Stromal cell of bone marrow (primary cell): ENCODE measurements around the gene BCKDHA.
"Not testable (repeated sequence)": the region's sequence is repeated elsewhere in the genome, so short reads cannot be mapped to it uniquely, and the experiment has no call there.

ENCODE experiments used
- DNase-seq: peaks from one replicate; pipeline ENCODE4 v3.0.0-alpha.2; 2012; ENCODE audit warnings: low read depth

BCKDHA gene

GRCh38 chr19:41405776-41406175, 8.2 kb downstream of the BCKDHA start:
- no peak for DNase-seq

DNA sequence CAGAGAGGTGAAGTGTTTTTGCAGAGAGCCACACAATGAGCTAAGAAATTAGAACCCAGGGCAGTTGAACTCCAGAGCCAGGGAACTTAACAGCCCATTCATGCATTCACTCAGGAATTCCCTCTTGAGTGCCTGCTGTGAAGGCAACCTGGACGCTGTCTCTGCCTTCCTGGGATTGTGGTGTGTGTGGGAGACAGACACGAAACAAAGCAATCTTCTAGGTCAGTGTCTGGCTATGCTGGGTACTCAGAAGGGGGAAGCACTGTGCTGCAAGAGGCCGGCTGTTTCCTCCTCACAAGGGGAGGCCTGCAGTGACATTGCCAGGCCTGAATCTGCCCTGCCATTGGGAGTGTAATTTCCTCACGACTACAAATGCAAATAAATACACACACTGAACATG, 9.7 kb downstream of the BCKDHA start:
- DNase-seq, result no peak

DNA sequence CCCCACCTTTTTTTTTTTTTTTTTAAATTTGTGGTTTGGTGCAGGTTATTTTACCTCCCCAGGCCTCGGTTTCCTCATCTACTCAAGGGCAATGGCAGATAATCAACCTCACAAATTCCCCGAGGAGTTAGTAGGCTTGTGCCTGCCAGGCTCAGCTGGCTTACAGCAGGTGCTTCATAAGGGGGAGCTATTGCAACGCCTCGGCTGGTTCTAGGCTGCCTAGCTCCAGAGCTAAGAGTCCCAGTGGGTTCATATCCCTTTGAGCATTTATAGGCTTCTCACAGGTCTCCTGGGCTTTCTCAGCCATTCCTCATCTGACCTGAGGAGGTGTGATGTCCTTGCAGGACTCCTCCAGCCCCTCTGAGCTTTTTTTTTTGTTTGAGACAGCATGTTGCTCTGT, 10.6 kb downstream of the BCKDHA start:
- no peak for DNase-seq

GRCh38 chr19:41408846-41409245, 11.2 kb downstream of the BCKDHA start:
- not testable (repeated sequence) for DNase-seq

- no peak for DNase-seq
Measured at GRCh38 chr19:41409288-41409687, 11.7 kb downstream of the BCKDHA start.

DNA sequence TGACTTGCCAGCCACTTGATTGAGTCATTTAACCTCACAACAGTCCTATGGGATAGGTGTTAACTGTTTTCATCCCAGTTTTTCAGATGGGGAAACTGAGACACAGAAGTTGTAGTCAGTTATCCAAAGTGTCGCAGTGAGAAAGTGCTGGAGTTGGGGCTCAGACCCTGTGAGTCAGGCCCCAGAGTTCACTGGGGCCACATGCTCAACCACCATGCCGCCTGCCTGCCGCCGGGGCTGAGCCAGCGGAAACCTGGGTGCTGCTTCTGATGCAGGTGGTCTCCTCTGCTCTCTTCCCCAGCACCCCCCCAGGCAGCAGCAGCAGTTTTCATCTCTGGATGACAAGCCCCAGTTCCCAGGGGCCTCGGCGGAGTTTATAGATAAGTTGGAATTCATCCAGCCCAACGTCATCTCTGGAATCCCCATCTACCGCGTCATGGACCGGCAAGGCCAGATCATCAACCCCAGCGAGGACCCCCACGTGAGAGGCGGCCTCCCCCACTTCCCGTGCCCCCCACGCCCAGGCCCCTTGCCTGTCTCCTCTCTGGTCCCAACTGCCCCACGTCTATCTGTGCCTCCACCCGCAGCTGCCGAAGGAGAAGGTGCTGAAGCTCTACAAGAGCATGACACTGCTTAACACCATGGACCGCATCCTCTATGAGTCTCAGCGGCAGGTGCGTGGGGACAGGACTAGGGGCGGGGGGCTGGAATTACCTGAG, 12.9 kb downstream of the BCKDHA start:
- no peak for DNase-seq

DNA sequence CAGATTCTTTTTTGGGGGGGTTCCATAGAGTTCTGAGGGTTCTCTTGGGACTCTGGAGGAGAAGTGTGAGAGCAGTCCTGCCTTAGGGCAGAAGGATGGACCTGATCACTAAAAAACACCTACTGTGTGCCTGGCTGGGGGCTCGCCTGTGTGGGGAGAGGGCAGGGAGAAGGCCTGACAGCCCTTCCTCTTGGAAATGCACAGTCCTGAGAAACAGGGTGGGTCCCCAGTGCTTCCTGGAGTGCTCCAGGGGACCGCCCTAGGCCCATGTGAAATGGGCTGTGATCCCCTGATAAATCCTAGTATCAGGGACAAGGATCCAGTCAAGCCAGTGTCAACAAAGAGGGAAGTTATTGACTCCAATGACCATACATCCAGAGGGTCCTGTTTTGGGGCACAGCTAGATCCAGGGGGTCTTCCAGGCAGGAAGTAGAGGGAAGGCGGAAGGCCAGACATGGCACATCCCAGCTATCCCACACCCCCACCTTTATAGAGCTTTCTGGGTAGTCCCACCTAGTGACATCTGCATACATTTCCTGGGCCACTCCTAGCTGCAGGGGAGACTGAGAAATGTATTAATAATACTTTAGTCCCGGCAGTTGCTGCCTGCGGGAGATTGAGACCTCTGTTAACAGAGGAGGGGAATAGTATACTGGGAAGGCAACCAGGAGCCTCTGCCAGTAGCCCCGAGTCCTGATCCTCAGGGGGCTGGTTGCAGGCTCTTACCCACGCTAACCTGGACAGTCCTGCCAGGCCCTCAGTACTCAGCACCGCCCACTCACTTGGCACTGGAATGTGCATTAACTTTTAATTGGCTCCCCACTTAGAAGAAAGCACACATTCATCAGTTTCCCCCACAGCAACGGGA, 13.7 kb downstream of the BCKDHA start:
- no peak for DNase-seq

DNA sequence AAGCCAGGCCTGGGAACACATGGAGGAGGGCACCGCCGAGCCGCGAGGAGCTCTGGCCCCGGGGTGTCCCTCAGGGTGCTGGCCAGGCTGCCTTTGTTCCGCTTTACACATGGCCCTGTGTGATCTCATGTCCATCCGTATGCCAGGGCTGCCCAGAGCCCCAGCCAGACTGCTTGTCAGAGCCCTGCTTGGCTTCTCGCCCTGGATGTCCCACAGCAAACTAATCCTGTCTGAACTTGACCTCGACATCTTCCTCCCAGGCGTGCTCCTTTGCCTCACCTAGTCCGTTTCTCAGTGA, 14.3 kb downstream of the BCKDHA start:
- no peak for DNase-seq

DNA sequence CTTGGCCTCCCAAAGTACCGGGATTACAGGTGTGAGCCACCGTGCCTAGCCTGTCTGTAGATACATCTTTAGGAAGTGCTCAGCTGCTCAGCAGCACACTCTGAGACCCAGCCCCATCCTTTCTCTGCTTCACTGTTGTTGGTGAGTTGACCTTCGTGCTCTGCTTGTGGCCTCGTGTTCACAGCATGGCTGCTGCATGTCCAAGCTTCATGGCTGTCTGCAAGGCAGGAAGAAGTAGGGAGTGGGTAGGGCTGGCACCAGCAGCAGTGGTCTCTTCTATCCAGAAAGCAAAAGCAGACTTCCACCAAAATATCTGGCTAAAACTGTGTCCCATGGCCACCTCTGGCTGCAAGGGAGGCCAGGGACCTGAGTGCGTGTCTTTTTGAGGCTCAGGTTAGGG, 15.3 kb downstream of the BCKDHA start:
- DNase-seq, result no peak

- DNase-seq, result no peak
Measured at GRCh38 chr19:41413947-41414346, 16.3 kb downstream of the BCKDHA start.

DNA sequence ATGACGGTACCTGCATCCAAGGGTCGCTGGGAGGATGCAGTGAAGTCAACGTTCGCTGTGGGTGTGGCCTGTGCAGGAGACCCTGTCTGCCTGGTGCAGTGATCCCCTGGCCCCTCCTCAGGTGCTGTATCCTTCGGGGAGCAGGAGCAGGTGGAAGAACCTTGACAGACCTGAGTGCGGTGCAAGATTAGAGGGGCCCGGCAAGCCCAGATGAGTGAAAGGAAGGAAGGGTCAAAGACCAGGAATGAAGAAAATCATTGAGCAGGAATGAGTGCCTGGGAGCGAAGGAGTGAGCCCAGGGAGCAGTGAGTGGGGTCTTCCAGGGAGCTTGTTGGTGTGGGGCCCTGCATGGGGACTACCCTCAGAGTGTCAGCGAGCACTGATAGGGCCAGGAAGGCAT, 16.8 kb downstream of the BCKDHA start:
- DNase-seq, result no peak

GRCh38 chr19:41415154-41415571, 17.5 kb downstream of the BCKDHA start:
- no peak for DNase-seq

DNA sequence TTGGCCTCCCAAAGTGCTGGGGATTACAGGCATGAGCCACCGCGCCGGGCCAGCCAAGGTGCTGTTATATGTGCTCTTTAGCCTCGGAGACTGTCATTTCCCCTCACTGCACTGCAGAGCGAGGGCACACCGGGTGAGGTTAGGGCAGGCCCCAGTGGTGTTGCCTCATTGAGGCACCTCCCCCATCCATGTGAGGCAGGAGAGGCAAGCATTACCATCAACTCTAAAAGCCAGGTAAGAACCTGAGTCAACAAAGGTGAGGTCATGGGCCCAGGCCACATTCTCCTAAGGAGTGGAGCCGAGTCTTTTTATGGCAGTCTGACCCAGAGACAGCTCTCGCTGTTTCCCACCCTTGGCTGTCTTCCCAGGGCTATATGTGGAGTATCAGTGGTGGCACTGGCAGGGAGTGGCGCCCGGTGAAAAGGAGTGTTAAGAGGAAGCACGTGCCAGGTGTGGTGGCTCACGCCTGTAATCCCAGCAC, 18.6 kb downstream of the BCKDHA start:
- no peak for DNase-seq

GRCh38 chr19:41420101-41420880, 22.7 kb downstream of the BCKDHA start:
- DNase-seq, result no peak

DNA sequence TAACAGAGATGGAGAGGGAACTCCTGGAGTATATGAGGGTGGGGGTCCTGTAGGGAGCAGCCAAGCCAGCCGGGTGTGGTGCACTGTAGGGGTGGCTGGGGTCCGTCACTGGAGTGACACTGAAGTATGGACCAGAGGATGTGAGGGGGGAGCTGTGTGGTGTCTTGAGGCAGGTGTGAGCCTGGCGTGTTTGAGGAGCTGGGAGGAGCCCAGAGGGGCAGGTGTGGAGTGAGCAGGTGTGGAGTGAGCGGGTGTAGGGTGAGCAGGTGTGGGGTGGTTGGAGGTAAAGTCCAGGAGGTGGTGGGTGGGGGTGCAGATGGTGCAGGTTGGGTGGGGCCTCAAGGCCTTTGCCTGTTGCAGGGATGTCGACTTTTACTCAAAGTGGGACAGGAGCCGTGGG, 23.7 kb downstream of the BCKDHA start:
- no peak for DNase-seq

DNA sequence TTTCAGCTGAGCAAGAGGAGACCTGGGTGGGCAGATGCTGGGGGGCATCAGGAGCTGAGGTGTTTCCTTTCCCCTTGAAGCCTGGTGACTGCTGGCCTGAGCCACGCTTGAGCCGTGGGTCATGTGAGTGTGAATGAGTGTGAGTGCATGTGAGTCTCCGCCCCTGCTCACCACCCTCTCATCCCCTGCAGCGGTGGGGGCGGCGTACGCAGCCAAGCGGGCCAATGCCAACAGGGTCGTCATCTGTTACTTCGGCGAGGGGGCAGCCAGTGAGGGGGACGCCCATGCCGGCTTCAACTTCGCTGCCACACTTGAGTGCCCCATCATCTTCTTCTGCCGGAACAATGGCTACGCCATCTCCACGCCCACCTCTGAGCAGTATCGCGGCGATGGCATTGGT, 24.4 kb downstream of the BCKDHA start:
- DNase-seq, result no peak

- DNase-seq, result no peak
Measured at GRCh38 chr19:41422456-41422855, 24.8 kb downstream of the BCKDHA start.

DNA sequence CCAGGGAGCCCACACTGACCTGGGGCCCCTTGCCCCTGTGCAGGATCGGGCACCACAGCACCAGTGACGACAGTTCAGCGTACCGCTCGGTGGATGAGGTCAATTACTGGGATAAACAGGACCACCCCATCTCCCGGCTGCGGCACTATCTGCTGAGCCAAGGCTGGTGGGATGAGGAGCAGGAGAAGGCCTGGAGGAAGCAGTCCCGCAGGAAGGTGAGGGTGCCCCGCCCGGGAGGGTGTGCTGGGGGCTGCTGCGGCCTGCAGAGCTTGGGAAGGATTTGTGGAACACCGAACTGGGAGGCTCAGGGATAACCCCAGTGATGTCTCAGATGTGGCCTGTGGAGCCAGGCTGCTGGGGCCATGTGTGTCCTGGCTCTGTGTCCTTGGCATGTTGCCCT, 25.3 kb downstream of the BCKDHA start:
- no peak for DNase-seq

GRCh38 chr19:41424335-41425173, 26.9 kb downstream of the BCKDHA start:
- DNase-seq, result no peak

- no peak for DNase-seq
Measured at GRCh38 chr19:41425174-41426115, 27.8 kb downstream of the BCKDHA start.
